ENCODE results near the gene MAP2K3. TPM values are rescaled to one million over a fixed set of nuclear protein-coding genes. Genes with fewer than 3 reads are reported as not detected.

MAP2K3 gene
- total and polyA plus RNA-seq, 10 of the 15 experiments (the other 5 are each of a cell fraction or from before 2014, with no cell fraction given): 0.71 to 39.4 (median 18.6) TPM

GRCh38 chr17:21361020-21361809 lies 76.7 kb downstream of the MAP2K3 start (continued):
- TF ChIP-seq PBX3 (IDR thresholded peaks at IDR 0.05; ENCODE audit: insufficient replicate concordance, low read depth, low read length) (no peak), IRF4 (IDR thresholded peaks at IDR 0.05; ENCODE audit: low read depth, low read length) (no peak), E2F8 (IDR thresholded peaks at IDR 0.05; ENCODE audit: low read depth, partially characterized antibody) (no peak), ZNF24 (IDR thresholded peaks at IDR 0.05) (no peak)

DNA sequence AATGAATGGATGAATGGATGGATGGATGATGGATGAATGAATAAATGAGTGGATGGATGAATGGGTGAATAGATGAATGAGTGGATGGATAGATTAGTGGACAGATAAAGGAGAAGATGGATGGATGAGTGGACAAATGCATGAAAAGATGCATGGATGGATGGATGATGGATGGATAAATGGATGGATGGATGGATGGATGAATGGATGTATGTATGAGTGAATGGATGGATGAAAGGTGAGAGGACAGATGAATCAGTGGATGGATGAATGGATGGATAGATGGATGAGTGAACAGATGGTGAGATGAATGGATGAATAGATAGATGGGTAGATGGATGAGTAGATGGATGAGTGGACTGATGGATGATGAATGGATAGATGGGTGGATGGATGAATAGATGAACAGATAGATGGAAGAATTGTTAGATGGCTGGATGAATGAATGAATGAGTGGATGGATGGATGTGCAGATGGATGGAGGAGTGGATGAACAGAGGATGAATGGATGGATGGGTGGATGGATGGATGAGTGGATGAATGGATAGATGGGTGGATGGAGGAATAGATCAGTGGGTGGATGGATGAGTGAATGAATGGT lies 77.9 kb downstream of the MAP2K3 start:
- H3K36me3 ChIP-seq (ENCODE audit: control insufficient read depth in 2 of 2, insufficient read depth in 2 of 2, low read length in 1 of 2): no peaks in the 10 kb centered on the region
- H3K9me3 ChIP-seq (replicated peaks; ENCODE audit: control insufficient read depth, insufficient read depth, low read length): no peaks in the 10 kb centered on the region
- ChIA-PET SMC1A (ENCODE audit: uncharacterized antibody, unreplicated experiment) (no interaction called here), POLR2A (no interaction called here), CTCF (no interaction called here), RAD21 (ENCODE audit: unreplicated experiment) (no interaction called here)
- no peak overlapping the region for H3K9ac ChIP-seq (ENCODE audit: control insufficient read depth, insufficient read depth, low read length)
- no peak overlapping the region for H3K4me2 ChIP-seq (ENCODE audit: control insufficient read depth, insufficient read depth)
- FAIRE-seq (no peak), ATAC-seq (no peak), DNase-seq (ENCODE audit: low read depth, low spot score) (no peak)
- H2AFZ ChIP-seq (ENCODE audit: control insufficient read depth, low read depth, low read length): no peak overlapping the region
- H4K20me1 ChIP-seq (ENCODE audit: control insufficient read depth, insufficient read depth): no peaks in the 10 kb centered on the region
- no peaks in the 10 kb centered on the region for H3K4me1 ChIP-seq (ENCODE audit: control insufficient read depth, insufficient read depth, low read length)
- H3K4me3 ChIP-seq: no peak overlapping the region
- H3K27ac ChIP-seq (ENCODE audit: control insufficient read depth, insufficient read depth): no peak overlapping the region
- in situ Hi-C loops (cut with MboI) (no loop called here), intact Hi-C loops (cut with micrococcal nuclease; ENCODE audit: unreplicated experiment) (no loop called here)
- no TSS peak for BruUV-seq (replicated peaks)
- TF ChIP-seq HDAC2 (IDR thresholded peaks at IDR 0.05) (no peak), ZBED1 (IDR thresholded peaks at IDR 0.05; ENCODE audit: borderline replicate concordance) (no peak), POLR2AphosphoS5 (IDR thresholded peaks at IDR 0.05; ENCODE audit: low read length) (no peak)
- TF ChIP-seq, protein P1, sequence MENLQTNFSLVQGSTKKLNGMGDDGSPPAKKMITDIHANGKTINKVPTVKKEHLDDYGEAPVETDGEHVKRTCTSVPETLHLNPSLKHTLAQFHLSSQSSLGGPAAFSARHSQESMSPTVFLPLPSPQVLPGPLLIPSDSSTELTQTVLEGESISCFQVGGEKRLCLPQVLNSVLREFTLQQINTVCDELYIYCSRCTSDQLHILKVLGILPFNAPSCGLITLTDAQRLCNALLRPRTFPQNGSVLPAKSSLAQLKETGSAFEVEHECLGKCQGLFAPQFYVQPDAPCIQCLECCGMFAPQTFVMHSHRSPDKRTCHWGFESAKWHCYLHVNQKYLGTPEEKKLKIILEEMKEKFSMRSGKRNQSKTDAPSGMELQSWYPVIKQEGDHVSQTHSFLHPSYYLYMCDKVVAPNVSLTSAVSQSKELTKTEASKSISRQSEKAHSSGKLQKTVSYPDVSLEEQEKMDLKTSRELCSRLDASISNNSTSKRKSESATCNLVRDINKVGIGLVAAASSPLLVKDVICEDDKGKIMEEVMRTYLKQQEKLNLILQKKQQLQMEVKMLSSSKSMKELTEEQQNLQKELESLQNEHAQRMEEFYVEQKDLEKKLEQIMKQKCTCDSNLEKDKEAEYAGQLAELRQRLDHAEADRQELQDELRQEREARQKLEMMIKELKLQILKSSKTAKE (IDR thresholded peaks at IDR 0.05; ENCODE audit: low read depth, poor library complexity, severe bottlenecking): no peak
- peaks cover 0 to 1% of the 10 kb centered on the region in 2 experiments; a peak in 2 of 4 replicates for H3K27me3 ChIP-seq (replicated peaks in 1 of 2; ENCODE audit: control insufficient read depth in 2 of 2, insufficient read depth in 2 of 2, low read length in 1 of 2)
- H3K79me2 ChIP-seq (ENCODE audit: control insufficient read depth, insufficient read depth, low read length): no peaks in the 10 kb centered on the region
